Loucy (cell line): ENCODE measurements around the gene EPHB1.

Source experiments
- H2AFZ ChIP-seq: fragments of 200-600 bp; sonication (generic); 2 replicates; pipeline ENCODE4 v1.6.0; 2016; ENCODE audit warnings: antibody characterized with exemption, mild to moderate bottlenecking, low read length, moderate library complexity
- H3F3A ChIP-seq: fragments of 200-600 bp; 2 replicates; pipeline ENCODE4 v1.6.0; 2016; ENCODE audit warnings: antibody characterized with exemption, low read depth, mild to moderate bottlenecking
- H3K27me3 ChIP-seq: fragments of 200-600 bp; sonication (generic); 2 replicates; pipeline ENCODE4 v1.6.1; 2014; ENCODE audit warnings: low read length, mild to moderate bottlenecking; ENCODE audit not compliant: insufficient read depth, poor library complexity, severe bottlenecking
- H3K36me3 ChIP-seq: fragments of 200-600 bp; sonication (generic); 2 replicates; pipeline ENCODE4 v1.6.1; 2016; ENCODE audit warnings: low read length; ENCODE audit not compliant: insufficient read depth
- H3K4me1 ChIP-seq: fragments of 200-600 bp; sonication (generic); 2 replicates; pipeline ENCODE4 v1.5.1; 2014; ENCODE audit warnings: low read length, mild to moderate bottlenecking; ENCODE audit not compliant: insufficient read depth, poor library complexity, severe bottlenecking
- H3K4me2 ChIP-seq: fragments of 200-600 bp; sonication (generic); 2 replicates; pipeline ENCODE4 v1.6.0; 2014; ENCODE audit warnings: antibody characterized with exemption, low read length, low read depth, mild to moderate bottlenecking; ENCODE audit not compliant: poor library complexity, severe bottlenecking
- H3K4me3 ChIP-seq: fragments of 200-600 bp; sonication (generic); 2 replicates; pipeline ENCODE4 v1.5.1; 2014; ENCODE audit warnings: low read length, mild to moderate bottlenecking, mixed read lengths; ENCODE audit not compliant: poor library complexity, severe bottlenecking
- H3K79me2 ChIP-seq: fragments of 200-600 bp; sonication (generic); 2 replicates; pipeline ENCODE4 v1.6.1; 2014; ENCODE audit warnings: low read length; ENCODE audit not compliant: insufficient read depth
- H3K9ac ChIP-seq: fragments of 200-600 bp; sonication (generic); 2 replicates; pipeline ENCODE4 v1.6.0; 2014; ENCODE audit warnings: mild to moderate bottlenecking, low read depth, low read length, moderate library complexity; ENCODE audit not compliant: poor library complexity, severe bottlenecking
- H3K9me2 ChIP-seq: fragments of 200-600 bp; sonication (generic); replicated peaks from 2 replicates; pipeline ENCODE4 v1.6.1; 2016; ENCODE audit warnings: low read depth, low read length, mixed read lengths
- H3K9me3 ChIP-seq: fragments of 200-600 bp; sonication (generic); 2 replicates; pipeline ENCODE4 v1.6.1; 2014; ENCODE audit warnings: mild to moderate bottlenecking, antibody characterized with exemption, low read length, low read depth; ENCODE audit not compliant: insufficient read depth
- H4K20me1 ChIP-seq: fragments of 200-600 bp; sonication (generic); 2 replicates; pipeline ENCODE4 v1.6.0; 2014; ENCODE audit warnings: antibody characterized with exemption, low read length, mild to moderate bottlenecking; ENCODE audit not compliant: insufficient read depth, poor library complexity, severe bottlenecking
- EZH2phosphoT487 ChIP-seq: fragments of 200-600 bp; IDR thresholded peaks from 2 replicates; pipeline ENCODE4 v1.6.1; 2018; ENCODE audit warnings: antibody characterized with exemption, mild to moderate bottlenecking, moderate library complexity, borderline replicate concordance
- TF ChIP-seq, protein P1 (sequence below): fragments of 200-600 bp; sonication (generic); conservative IDR thresholded peaks from 2 replicates; pipeline ENCODE4 v1.5.1; 2014; ENCODE audit warnings: mild to moderate bottlenecking, antibody characterized with exemption, low read length

The EPHB1 gene

DNA sequence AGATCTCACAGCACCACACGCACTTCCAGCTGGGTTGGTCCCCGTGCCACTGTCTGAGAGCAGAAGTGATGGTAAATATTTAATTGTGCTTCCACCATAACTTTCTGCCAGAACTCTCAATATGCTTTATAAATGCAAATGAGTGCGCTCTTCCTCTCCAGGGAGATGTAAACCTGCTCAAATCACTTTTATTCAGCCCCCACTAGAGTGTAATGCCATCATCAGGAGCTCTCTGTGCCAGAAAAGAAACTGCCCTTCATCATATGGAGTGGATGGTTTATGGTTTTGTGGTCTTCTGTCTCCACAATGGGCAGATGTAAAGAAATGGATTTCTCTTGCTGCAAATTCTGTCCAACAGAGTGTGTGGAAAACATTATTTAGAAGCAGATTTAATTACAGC lies 127.0 kb downstream of the EPHB1 start:
- Histone ChIP-seq H3K4me2 (no peak overlapping the region), H4K20me1 (no peaks in the 10 kb centered on the region), H3K4me1 (peaks cover 5% of the 10 kb centered on the region), H3K79me2 (no peaks in the 10 kb centered on the region), H3F3A (no peaks in the 10 kb centered on the region), H3K9me2 (no peaks in the 10 kb centered on the region), H3K9ac (no peak overlapping the region), H3K4me3 (no peak overlapping the region), H2AFZ (no peak overlapping the region), H3K27me3 (no peaks in the 10 kb centered on the region), H3K36me3 (no peaks in the 10 kb centered on the region), H3K9me3 (no peaks in the 10 kb centered on the region)
- TF ChIP-seq, protein P1, sequence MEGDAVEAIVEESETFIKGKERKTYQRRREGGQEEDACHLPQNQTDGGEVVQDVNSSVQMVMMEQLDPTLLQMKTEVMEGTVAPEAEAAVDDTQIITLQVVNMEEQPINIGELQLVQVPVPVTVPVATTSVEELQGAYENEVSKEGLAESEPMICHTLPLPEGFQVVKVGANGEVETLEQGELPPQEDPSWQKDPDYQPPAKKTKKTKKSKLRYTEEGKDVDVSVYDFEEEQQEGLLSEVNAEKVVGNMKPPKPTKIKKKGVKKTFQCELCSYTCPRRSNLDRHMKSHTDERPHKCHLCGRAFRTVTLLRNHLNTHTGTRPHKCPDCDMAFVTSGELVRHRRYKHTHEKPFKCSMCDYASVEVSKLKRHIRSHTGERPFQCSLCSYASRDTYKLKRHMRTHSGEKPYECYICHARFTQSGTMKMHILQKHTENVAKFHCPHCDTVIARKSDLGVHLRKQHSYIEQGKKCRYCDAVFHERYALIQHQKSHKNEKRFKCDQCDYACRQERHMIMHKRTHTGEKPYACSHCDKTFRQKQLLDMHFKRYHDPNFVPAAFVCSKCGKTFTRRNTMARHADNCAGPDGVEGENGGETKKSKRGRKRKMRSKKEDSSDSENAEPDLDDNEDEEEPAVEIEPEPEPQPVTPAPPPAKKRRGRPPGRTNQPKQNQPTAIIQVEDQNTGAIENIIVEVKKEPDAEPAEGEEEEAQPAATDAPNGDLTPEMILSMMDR, result no peak
- no peak for TF ChIP-seq EZH2phosphoT487

DNA sequence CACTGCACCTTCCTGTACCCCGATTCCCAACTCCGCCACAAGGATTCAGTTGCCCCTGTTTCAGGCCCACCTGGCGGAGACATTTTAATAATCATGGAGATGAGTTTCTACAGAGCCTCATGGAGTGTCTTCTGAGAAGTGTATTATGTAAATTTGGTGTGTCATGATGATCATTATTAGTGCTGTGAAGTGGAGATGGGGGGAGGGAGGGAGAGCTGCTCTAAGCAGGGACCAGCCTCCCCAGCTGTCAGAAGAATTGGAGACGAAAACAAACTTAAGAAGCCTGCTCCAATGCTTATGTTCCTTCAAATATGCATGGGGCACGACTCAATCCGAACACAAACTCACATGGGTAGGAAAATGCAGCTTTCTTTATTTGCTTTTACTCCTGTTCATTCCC lies 127.8 kb downstream of the EPHB1 start:
- H2AFZ ChIP-seq, result no peak overlapping the region
- TF ChIP-seq, protein P1, result no peak
- no peak for TF ChIP-seq EZH2phosphoT487
- H3K9me2 ChIP-seq, result no peaks in the 10 kb centered on the region
- H3F3A ChIP-seq, result no peaks in the 10 kb centered on the region
- no peaks in the 10 kb centered on the region for H3K9me3 ChIP-seq
- H3K4me2 ChIP-seq, result no peak overlapping the region
- H3K36me3 ChIP-seq, result no peaks in the 10 kb centered on the region
- H3K4me1 ChIP-seq, result peaks cover 11% of the 10 kb centered on the region
- no peak overlapping the region for H3K4me3 ChIP-seq
- H3K9ac ChIP-seq, result no peak overlapping the region
- no peaks in the 10 kb centered on the region for H3K79me2 ChIP-seq
- no peaks in the 10 kb centered on the region for H4K20me1 ChIP-seq
- H3K27me3 ChIP-seq, result no peaks in the 10 kb centered on the region

DNA sequence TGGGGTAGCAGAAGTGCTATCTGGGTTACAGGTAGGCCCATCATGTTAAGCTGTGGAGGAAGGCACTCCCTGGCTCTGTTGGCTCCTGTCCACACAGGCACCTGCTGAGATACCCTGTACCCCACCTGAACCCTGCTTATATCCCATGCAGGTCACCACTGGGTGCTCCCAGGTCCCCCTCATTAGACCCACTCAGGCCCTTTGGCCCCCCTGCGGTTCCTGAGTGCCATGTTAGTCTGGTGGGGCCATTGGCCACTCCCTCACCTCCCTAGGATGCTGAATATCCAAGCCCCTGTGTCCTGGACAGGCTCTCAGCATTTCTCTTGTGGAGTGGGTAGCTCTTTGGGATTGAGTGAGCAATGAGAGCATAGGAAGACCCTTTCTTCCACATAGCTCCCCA lies 128.2 kb downstream of the EPHB1 start:
- no peak overlapping the region for H2AFZ ChIP-seq
- no peak overlapping the region for H3K9ac ChIP-seq
- no peak overlapping the region for H3K4me3 ChIP-seq
- TF ChIP-seq, protein P1, result no peak
- no peak for TF ChIP-seq EZH2phosphoT487
- H4K20me1 ChIP-seq, result no peaks in the 10 kb centered on the region
- no peak overlapping the region for H3K4me2 ChIP-seq
- H3F3A ChIP-seq, result no peaks in the 10 kb centered on the region
- no peaks in the 10 kb centered on the region for H3K9me3 ChIP-seq
- no peaks in the 10 kb centered on the region for H3K36me3 ChIP-seq
- no peaks in the 10 kb centered on the region for H3K79me2 ChIP-seq
- peaks cover 15% of the 10 kb centered on the region for H3K4me1 ChIP-seq
- H3K27me3 ChIP-seq, result no peaks in the 10 kb centered on the region
- H3K9me2 ChIP-seq, result no peaks in the 10 kb centered on the region
